ACC112 (cell line): ENCODE data around the gene SV2B.

Experiments used
- H2AFZ ChIP-seq: fragments of 200-600 bp; sonication (generic); one replicate; pipeline ENCODE4 v1.6.0; 2017; ENCODE audit warnings: antibody characterized with exemption, low read length; ENCODE audit not compliant: unreplicated experiment
- H3K27ac ChIP-seq: fragments of 200-600 bp; sonication (generic); 2 replicates; pipeline ENCODE4 v1.5.1; 2014; ENCODE audit warnings: low read depth, mild to moderate bottlenecking, antibody characterized with exemption, low read length, moderate library complexity
- H3K27me3 ChIP-seq: fragments of 200-600 bp; sonication (generic); 2 replicates; pipeline ENCODE4 v1.6.1; 2014; ENCODE audit warnings: mild to moderate bottlenecking, antibody characterized with exemption, low read length, moderate library complexity, mixed read lengths; ENCODE audit not compliant: insufficient read depth
- H3K36me3 ChIP-seq: fragments of 200-600 bp; sonication (generic); 2 replicates; pipeline ENCODE4 v1.6.1; 2016; ENCODE audit warnings: mild to moderate bottlenecking, antibody characterized with exemption, low read length, moderate library complexity, mixed read lengths; ENCODE audit not compliant: insufficient read depth
- H3K4me1 ChIP-seq: fragments of 200-600 bp; sonication (generic); one replicate; pipeline ENCODE4 v1.6.1; 2016; ENCODE audit warnings: low read length, mixed read lengths; ENCODE audit not compliant: insufficient read depth, unreplicated experiment, control insufficient read depth
- H3K4me3 ChIP-seq: fragments of 200-600 bp; sonication (generic); 2 replicates; pipeline ENCODE4 v1.5.1; 2014; ENCODE audit warnings: mild to moderate bottlenecking, low read depth, low read length
- H3K79me2 ChIP-seq: fragments of 200-600 bp; sonication (generic); one replicate; pipeline ENCODE4 v1.6.0; 2016; ENCODE audit warnings: low read length; ENCODE audit not compliant: control insufficient read depth, unreplicated experiment, insufficient read depth

The SV2B gene

GRCh38 chr15:91307601-91308000, 207.5 kb downstream of the SV2B start:
- Histone ChIP-seq H3K4me1 (no peaks in the 10 kb centered on the region), H3K79me2 (no peaks in the 10 kb centered on the region), H3K27me3 (peaks cover 58% of the 10 kb centered on the region), H3K4me3 (no peak overlapping the region), H2AFZ (no peak overlapping the region), H3K27ac (no peak overlapping the region), H3K36me3 (no peaks in the 10 kb centered on the region)

DNA sequence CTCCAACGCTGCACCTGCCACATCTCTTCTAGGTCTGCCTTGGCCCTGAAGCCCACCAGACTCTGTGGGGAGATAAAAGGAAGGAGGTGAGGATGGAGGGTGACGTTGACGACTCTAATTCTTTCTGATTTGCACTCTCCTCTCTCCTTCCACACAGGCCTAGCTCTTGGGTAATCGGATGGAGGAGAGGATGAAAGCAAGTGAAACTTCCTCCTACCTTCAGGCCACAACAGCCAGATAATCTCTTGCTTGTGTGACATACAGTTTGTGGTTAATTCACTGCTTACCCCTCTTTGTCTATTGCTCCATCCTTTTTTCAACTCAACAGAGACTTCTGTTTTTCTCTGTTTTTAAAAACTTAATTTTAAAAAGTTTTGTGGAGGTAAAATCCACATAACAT, 208.1 kb downstream of the SV2B start:
- H3K36me3 ChIP-seq, result no peaks in the 10 kb centered on the region
- H3K4me1 ChIP-seq, result no peaks in the 10 kb centered on the region
- no peak overlapping the region for H3K27ac ChIP-seq
- H2AFZ ChIP-seq, result no peak overlapping the region
- no peak overlapping the region for H3K4me3 ChIP-seq
- H3K27me3 ChIP-seq, result peaks cover 55% of the 10 kb centered on the region
- no peaks in the 10 kb centered on the region for H3K79me2 ChIP-seq

DNA sequence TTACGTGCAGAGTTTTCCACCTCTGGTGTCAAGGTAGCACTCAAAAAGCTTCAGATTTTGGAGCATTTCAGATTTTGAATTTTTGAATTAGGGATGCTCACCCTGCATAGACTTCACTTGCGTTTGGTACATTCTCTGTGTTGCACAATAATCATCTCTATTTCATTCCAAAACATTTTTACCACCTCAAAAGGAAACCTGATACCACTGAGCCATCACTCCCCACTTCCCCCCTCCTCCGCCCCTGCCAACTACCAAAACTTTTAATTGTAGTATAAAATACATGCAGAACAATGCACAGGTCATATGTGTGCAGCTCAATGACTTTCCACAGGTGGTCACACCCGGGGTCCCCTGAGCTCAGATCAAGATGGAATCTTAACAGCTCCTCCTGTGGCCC, 208.8 kb downstream of the SV2B start:
- Histone ChIP-seq H3K4me1 (no peaks in the 10 kb centered on the region), H3K79me2 (no peaks in the 10 kb centered on the region)

GRCh38 chr15:91311986-91312385, 211.9 kb downstream of the SV2B start:
- H3K27me3 ChIP-seq, result peaks cover 18% of the 10 kb centered on the region; the same call in 1 of the 2 replicates
- H3K36me3 ChIP-seq, result no peaks in the 10 kb centered on the region
- H2AFZ ChIP-seq, result no peak overlapping the region
- no peaks in the 10 kb centered on the region for H3K4me1 ChIP-seq
- H3K4me3 ChIP-seq, result no peak overlapping the region
- no peaks in the 10 kb centered on the region for H3K79me2 ChIP-seq
- H3K27ac ChIP-seq, result no peak overlapping the region

More for the DNA sequence above, 208.8 kb downstream of the SV2B start:
- no peaks in the 10 kb centered on the region for H3K36me3 ChIP-seq
- H2AFZ ChIP-seq, result no peak overlapping the region
- H3K4me3 ChIP-seq, result no peak overlapping the region
- H3K27ac ChIP-seq, result no peak overlapping the region
- H3K27me3 ChIP-seq, result peaks cover 48% of the 10 kb centered on the region

DNA sequence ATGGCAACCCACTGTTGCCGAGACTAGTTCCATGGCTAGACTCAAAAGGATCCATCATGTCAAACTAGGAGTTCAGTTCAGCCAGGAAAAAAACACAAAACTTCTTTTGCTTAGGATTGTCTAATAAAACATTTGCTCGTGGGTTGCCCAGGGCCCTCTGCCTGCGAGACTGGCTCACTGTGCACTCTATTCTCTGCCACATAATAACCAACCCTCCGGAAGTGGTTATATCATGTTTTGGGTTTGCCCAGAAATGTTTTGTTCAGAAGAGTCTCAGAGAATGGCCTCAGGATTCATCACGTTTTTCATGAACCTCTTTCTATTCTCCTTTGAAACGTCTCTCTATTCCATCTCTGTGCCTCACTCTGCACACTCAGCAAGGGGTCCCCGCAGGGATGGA, 216.1 kb downstream of the SV2B start:
- no peaks in the 10 kb centered on the region for H3K79me2 ChIP-seq
- H3K27ac ChIP-seq, result no peak overlapping the region
- H3K4me1 ChIP-seq, result no peaks in the 10 kb centered on the region
- no peaks in the 10 kb centered on the region for H3K27me3 ChIP-seq
- no peak overlapping the region for H3K4me3 ChIP-seq
- no peak overlapping the region for H2AFZ ChIP-seq
- no peaks in the 10 kb centered on the region for H3K36me3 ChIP-seq

DNA sequence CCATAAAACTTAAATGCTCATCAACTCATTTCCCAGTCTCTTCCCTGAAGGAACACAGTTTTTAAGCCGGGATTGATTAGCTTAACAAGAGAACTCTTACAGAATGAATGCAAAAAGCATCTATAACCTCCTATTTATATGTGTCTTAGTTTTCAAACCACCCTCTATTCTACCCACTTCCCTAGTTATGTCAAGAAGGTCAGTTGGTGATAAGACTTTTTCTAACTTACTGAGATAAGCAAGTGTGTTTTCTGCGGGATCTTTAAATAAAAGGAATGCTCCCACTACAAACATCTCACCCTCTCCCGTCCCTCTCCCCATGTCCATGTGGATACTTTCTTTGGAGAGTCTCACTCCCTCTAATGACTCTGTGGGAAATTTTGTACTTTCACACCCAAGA, 218.5 kb downstream of the SV2B start:
- H3K27me3 ChIP-seq, result no peaks in the 10 kb centered on the region
- H3K27ac ChIP-seq, result no peak overlapping the region
- no peak overlapping the region for H2AFZ ChIP-seq
- H3K79me2 ChIP-seq, result no peaks in the 10 kb centered on the region
- H3K4me3 ChIP-seq, result no peak overlapping the region
- no peaks in the 10 kb centered on the region for H3K4me1 ChIP-seq
- no peaks in the 10 kb centered on the region for H3K36me3 ChIP-seq

DNA sequence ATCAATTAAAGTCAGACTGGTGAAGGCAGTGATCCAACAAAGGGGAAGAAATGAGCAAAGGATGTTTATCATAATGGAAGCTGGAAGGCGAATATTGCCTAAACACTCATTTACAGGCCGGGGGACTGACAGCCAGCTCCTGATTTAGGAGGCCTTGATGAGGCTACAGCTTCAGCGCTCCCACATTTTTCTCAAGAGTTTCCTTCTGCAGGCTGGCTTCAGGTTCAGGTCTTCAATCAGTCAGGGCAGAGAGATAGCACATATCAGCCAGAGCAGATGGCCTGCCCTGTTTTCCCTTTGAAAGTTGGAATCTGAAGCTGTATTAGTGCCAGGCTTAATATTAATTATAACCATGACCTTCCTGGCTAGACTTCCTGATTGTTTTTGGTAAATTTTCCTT, 218.9 kb downstream of the SV2B start:
- no peak overlapping the region for H3K27ac ChIP-seq
- H2AFZ ChIP-seq, result no peak overlapping the region
- no peaks in the 10 kb centered on the region for H3K36me3 ChIP-seq
- no peaks in the 10 kb centered on the region for H3K79me2 ChIP-seq
- H3K4me1 ChIP-seq, result no peaks in the 10 kb centered on the region
- H3K27me3 ChIP-seq, result no peaks in the 10 kb centered on the region
- no peak overlapping the region for H3K4me3 ChIP-seq

DNA sequence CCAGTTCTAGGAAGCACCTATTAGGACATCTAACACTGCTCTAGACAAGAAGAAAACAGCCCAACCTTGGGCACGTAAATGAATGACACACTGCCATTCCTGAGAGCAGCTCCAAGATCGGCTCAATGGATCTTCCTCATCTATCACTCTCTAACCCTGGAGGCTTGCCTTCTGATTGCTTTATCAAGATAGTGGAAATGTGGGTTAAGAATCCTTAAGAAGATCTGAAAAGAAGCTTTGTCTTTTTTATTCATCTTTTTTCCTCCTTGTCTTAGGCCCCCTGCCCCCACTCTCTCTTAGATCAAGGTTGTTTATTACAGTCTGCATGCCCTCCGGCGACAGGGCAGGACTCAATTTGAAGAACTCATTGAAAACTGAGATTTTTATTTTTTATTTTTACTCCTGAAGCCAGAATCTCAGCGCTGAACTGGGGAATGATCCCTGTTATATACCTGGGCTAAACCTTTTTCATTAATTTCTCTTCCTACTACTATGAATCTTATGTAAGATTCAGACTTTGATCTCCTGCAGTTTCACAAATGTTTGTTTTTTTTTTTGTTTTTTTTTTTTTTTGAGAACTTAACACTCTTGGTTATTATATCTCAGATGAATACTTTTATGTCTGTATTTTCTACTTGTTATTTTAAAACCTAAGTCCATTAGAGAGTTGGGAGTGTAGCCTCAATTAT, 219.5 kb downstream of the SV2B start:
- no peaks in the 10 kb centered on the region for H3K79me2 ChIP-seq
- no peak overlapping the region for H2AFZ ChIP-seq
- H3K4me1 ChIP-seq, result no peaks in the 10 kb centered on the region
- no peaks in the 10 kb centered on the region for H3K27me3 ChIP-seq
- no peaks in the 10 kb centered on the region for H3K36me3 ChIP-seq
- H3K4me3 ChIP-seq, result no peak overlapping the region
- no peak overlapping the region for H3K27ac ChIP-seq

GRCh38 chr15:91320101-91320500, 220.0 kb downstream of the SV2B start:
- Histone ChIP-seq H3K4me3 (no peak overlapping the region), H3K36me3 (no peaks in the 10 kb centered on the region), H3K27me3 (no peaks in the 10 kb centered on the region), H3K27ac (no peak overlapping the region), H2AFZ (no peak overlapping the region), H3K4me1 (no peaks in the 10 kb centered on the region), H3K79me2 (no peaks in the 10 kb centered on the region)

- no peaks in the 10 kb centered on the region for H3K36me3 ChIP-seq
- H2AFZ ChIP-seq, result no peak overlapping the region
- H3K4me1 ChIP-seq, result no peaks in the 10 kb centered on the region
- no peak overlapping the region for H3K4me3 ChIP-seq
- no peak overlapping the region for H3K27ac ChIP-seq
- H3K79me2 ChIP-seq, result no peaks in the 10 kb centered on the region
- no peaks in the 10 kb centered on the region; the same call in 1 of the 2 replicates for H3K27me3 ChIP-seq
Observed at GRCh38 chr15:91329914-91330313, 229.9 kb downstream of the SV2B start.

- Histone ChIP-seq H3K27ac (no peak overlapping the region), H3K4me3 (no peak overlapping the region), H3K79me2 (no peaks in the 10 kb centered on the region), H3K27me3 (no peaks in the 10 kb centered on the region; the same call in 1 of the 2 replicates), H3K4me1 (no peaks in the 10 kb centered on the region), H3K36me3 (no peaks in the 10 kb centered on the region), H2AFZ (no peak overlapping the region)
Observed at GRCh38 chr15:91331581-91331980, 231.5 kb downstream of the SV2B start.
